Adrenal gland (tissue), 5 donors: ENCODE measurements around the gene FGD4.

ENCODE experiments used
- CTCF ChIP-seq, 6 experiments: fragments of 450-650 bp in 4 of 6; fragments of 200-600 bp in 2 of 6; sonication (generic) in 1 of 6; IDR thresholded peaks; 1 replicate in 5 of 6; 2 replicates in 1 of 6; pipeline versions ENCODE4 v1.5.1 to v1.8.0; 2016 to 2021; ENCODE audit warnings: antibody characterized with exemption in 6 of 6, mild to moderate bottlenecking in 2 of 6, moderate library complexity in 1 of 6
- POLR2A ChIP-seq, 2 donors: fragments of 450-650 bp; IDR thresholded peaks; one replicate each; pipeline ENCODE4 v1.6.1; 2017; ENCODE audit warnings: antibody characterized with exemption in 2 of 2, mild to moderate bottlenecking in 2 of 2, moderate library complexity in 1 of 2
- donor health status: DM: no; HTN: no; CAD: no.

GRCh38 chr12:32598688-32599087, 199.3 kb downstream of the FGD4 start:
- TF ChIP-seq CTCF (IDR thresholded peaks at IDR 0.05) (no peak), POLR2A (IDR thresholded peaks at IDR 0.05) (no peak)
